Liver (tissue), 3 donors: ENCODE data around the gene TLE4.

Experiments used
- ATF3 ChIP-seq: IDR thresholded peaks from 2 replicates; pipeline ENCODE4 v1.6.1; 2016; ENCODE audit warnings: antibody characterized with exemption
- CTCF ChIP-seq: fragments of 150-350 bp; IDR thresholded peaks from 2 replicates; pipeline ENCODE4 v1.5.1; 2017; ENCODE audit warnings: improper control_type of control experiment, low read depth, low read length; ENCODE audit not compliant: missing input control
- FOXA1 ChIP-seq: IDR thresholded peaks from 2 replicates; pipeline ENCODE4 v1.6.1; 2016; ENCODE audit warnings: antibody characterized with exemption
- GABPA ChIP-seq, 2 donors: IDR thresholded peaks in 1 of 2; conservative IDR thresholded peaks in 1 of 2; 2 replicates each; pipeline ENCODE4 v1.6.1; 2016; ENCODE audit warnings: antibody characterized with exemption in 2 of 2, mild to moderate bottlenecking in 1 of 2, moderate library complexity in 1 of 2
- JUND ChIP-seq, 2 donors: IDR thresholded peaks; 2 replicates each; pipeline ENCODE4 v1.6.1; 2016; ENCODE audit warnings: antibody characterized with exemption in 2 of 2
- MAX ChIP-seq: IDR thresholded peaks from 2 replicates; pipeline ENCODE4 v1.6.1; 2016; ENCODE audit warnings: antibody characterized with exemption
- RAD21 ChIP-seq, 2 donors: IDR thresholded peaks; 2 replicates each; pipeline ENCODE4 v1.6.1; 2016; ENCODE audit warnings: antibody characterized with exemption in 2 of 2, mild to moderate bottlenecking in 2 of 2
- REST ChIP-seq: IDR thresholded peaks from 2 replicates; pipeline ENCODE4 v1.6.1; 2016; ENCODE audit warnings: antibody characterized with exemption, mild to moderate bottlenecking
- RXRA ChIP-seq, 2 donors: IDR thresholded peaks; 2 replicates each; pipeline ENCODE4 v1.6.1; 2017 to 2018; ENCODE audit warnings: antibody characterized with exemption in 2 of 2, mild to moderate bottlenecking in 1 of 2
- YY1 ChIP-seq: IDR thresholded peaks from 2 replicates; pipeline ENCODE4 v1.6.1; 2016; ENCODE audit warnings: antibody characterized with exemption, mild to moderate bottlenecking
- ZBTB33 ChIP-seq: IDR thresholded peaks from 2 replicates; pipeline ENCODE4 v1.6.1; 2016; ENCODE audit warnings: antibody characterized with exemption
- donor health status: healthy.
- donor health status: healthy.

- TF ChIP-seq CTCF = no peak
- no peak for TF ChIP-seq RXRA (IDR thresholded peaks at IDR 0.05)
- no peak for TF ChIP-seq JUND (IDR thresholded peaks at IDR 0.05)
- TF ChIP-seq GABPA (IDR thresholded peaks at IDR 0.05 in 1 of 2, conservative IDR thresholded peaks at IDR 0.05 in 1 of 2) = no peak
- TF ChIP-seq RAD21 (IDR thresholded peaks at IDR 0.05) = no peak
- TF ChIP-seq REST = no peak
- TF ChIP-seq FOXA1 = no peak
- TF ChIP-seq YY1 = no peak
- no peak for TF ChIP-seq MAX
- no peak for TF ChIP-seq ATF3
- no peak for TF ChIP-seq ZBTB33
Observed at GRCh38 chr9:79692857-79693571, 121.2 kb downstream of the TLE4 start.
